Panc1 (cell line): ENCODE results near the gene IFT27.

Experiments used
- CTCF ChIP-seq: fragments of 450-650 bp; IDR thresholded peaks from 2 replicates; pipeline ENCODE4 v1.5.1; 2017; ENCODE audit warnings: mild to moderate bottlenecking
- POLR2AphosphoS5 ChIP-seq: IDR thresholded peaks from 2 replicates; pipeline ENCODE4 v1.6.1; 2012; ENCODE audit warnings: mild to moderate bottlenecking, low read depth, low read length, moderate library complexity
- TCF7L2 ChIP-seq: IDR thresholded peaks from 2 replicates; pipeline ENCODE4 v1.6.1; 2011; ENCODE audit warnings: mild to moderate bottlenecking, low read depth, low read length, inconsistent platforms

GRCh38 chr22:36763576-36763975, 12.3 kb downstream of the IFT27 start:
- TF ChIP-seq CTCF (no peak), TCF7L2 (no peak), POLR2AphosphoS5 (no peak)
